Karpas-422 (cell line): Measurements from ENCODE around the gene WDR62. TPM values are rescaled to one million over a fixed set of nuclear protein-coding genes. Genes with fewer than 3 reads are reported as not detected.

Experiments used
- DNase-seq: peaks from one replicate; pipeline ENCODE4 v3.0.0-alpha.2; 2015
- H2AFZ ChIP-seq: fragments of 200-600 bp; sonication (generic); 2 replicates; pipeline ENCODE4 v1.6.1; 2014; ENCODE audit warnings: antibody characterized with exemption, low read length, mixed read lengths
- H3K27ac ChIP-seq: fragments of 200-600 bp; sonication (generic); 2 replicates; pipeline ENCODE4 v1.5.1; 2014; ENCODE audit warnings: mild to moderate bottlenecking, low read length, moderate library complexity
- H3K27me3 ChIP-seq: fragments of 200-600 bp; sonication (generic); 2 replicates; pipeline ENCODE4 v1.6.1; 2014; ENCODE audit warnings: low read length, mixed read lengths
- H3K36me3 ChIP-seq: fragments of 200-600 bp; sonication (generic); 2 replicates; pipeline ENCODE4 v1.6.1; 2014; ENCODE audit warnings: low read length, mixed read lengths; ENCODE audit not compliant: insufficient read depth
- H3K4me1 ChIP-seq: fragments of 200-600 bp; sonication (generic); 2 replicates; pipeline ENCODE4 v1.6.1; 2014; ENCODE audit warnings: mild to moderate bottlenecking, low read length, mixed read lengths
- H3K4me2 ChIP-seq: fragments of 200-600 bp; sonication (generic); 2 replicates; pipeline ENCODE4 v1.6.1; 2014; ENCODE audit warnings: low read length, low read depth, mild to moderate bottlenecking; ENCODE audit not compliant: poor library complexity, severe bottlenecking
- H3K4me3 ChIP-seq: fragments of 200-600 bp; sonication (generic); 2 replicates; pipeline ENCODE4 v1.5.1; 2014; ENCODE audit warnings: mild to moderate bottlenecking, antibody characterized with exemption, low read length, mixed read lengths
- H3K79me2 ChIP-seq: fragments of 200-600 bp; sonication (generic); 2 replicates; pipeline ENCODE4 v1.6.1; 2014; ENCODE audit warnings: mild to moderate bottlenecking, low read length, mixed read lengths
- H3K9ac ChIP-seq: fragments of 200-600 bp; sonication (generic); 2 replicates; pipeline ENCODE4 v1.6.0; 2014; ENCODE audit warnings: low read length
- H3K9me2 ChIP-seq: fragments of 200-600 bp; sonication (generic), shearing (Covaris generic); replicated peaks from 2 replicates; pipeline ENCODE4 v1.6.0; 2014; ENCODE audit warnings: mild to moderate bottlenecking, low read length, moderate library complexity; ENCODE audit not compliant: insufficient read depth
- H3K9me3 ChIP-seq: fragments of 300-700, 200-600 bp; sonication (generic); 2 replicates; pipeline ENCODE4 v1.6.1; 2014; ENCODE audit warnings: low read length, mixed read lengths
- H4K20me1 ChIP-seq: fragments of 200-600 bp; sonication (generic); 2 replicates; pipeline ENCODE4 v1.6.1; 2014; ENCODE audit warnings: mild to moderate bottlenecking, antibody characterized with exemption, low read length, low read depth; ENCODE audit not compliant: insufficient read depth
- total RNA-seq: library from RNA; depleted of rRNA; stranded (reverse); fragments of >200 nt; shearing (Covaris generic); gene quantifications from 2 replicates; pipeline ENCODE4 v1.2.3, GENCODE V29; 2014; ENCODE audit warnings: low replicate concordance; rRNA removed

The WDR62 gene
- total RNA-seq, 1 experiment from 2014 or later = 9.4 TPM

- Histone ChIP-seq H3K4me2 (no peak overlapping the region), H3K36me3 (peaks cover 3% of the 10 kb centered on the region), H3K27me3 (no peaks in the 10 kb centered on the region), H3K9me3 (no peaks in the 10 kb centered on the region), H3K4me3 (no peak overlapping the region), H3K27ac (no peak overlapping the region), H4K20me1 (no peaks in the 10 kb centered on the region), H3K79me2 (no peaks in the 10 kb centered on the region), H3K9me2 (no peaks in the 10 kb centered on the region), H2AFZ (no peak overlapping the region), H3K9ac (no peak overlapping the region), H3K4me1 (no peaks in the 10 kb centered on the region)
- DNase-seq = no peak
Measured at GRCh38 chr19:36150586-36150985, 95.9 kb downstream of the WDR62 start.

- DNase-seq = no peak
- no peaks in the 10 kb centered on the region for H3K79me2 ChIP-seq
Measured at GRCh38 chr19:36151144-36152018, 96.7 kb downstream of the WDR62 start.

DNA sequence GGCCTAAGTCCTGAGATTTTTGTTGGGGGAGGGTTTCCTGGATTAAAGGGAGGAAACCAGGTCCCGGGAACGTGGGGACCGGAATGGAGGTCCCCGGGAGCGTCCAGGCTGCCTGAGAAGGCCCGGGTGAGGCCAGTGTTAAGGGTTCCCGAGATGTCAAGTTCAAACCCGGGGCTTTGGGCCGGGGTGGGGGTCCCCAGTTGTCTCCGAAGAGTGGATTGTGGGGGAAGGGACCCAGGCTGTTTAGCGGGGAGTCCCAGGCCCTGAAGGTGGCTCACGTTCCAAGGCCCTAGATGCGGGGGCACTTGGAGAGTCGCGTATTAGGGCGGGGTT is 97.3 kb downstream of the WDR62 start:
- H3K9me3 ChIP-seq = no peaks in the 10 kb centered on the region
- no peak overlapping the region for H2AFZ ChIP-seq
- no peak overlapping the region for H3K4me3 ChIP-seq
- no peak overlapping the region for H3K9ac ChIP-seq
- no peaks in the 10 kb centered on the region for H3K79me2 ChIP-seq
- H3K27me3 ChIP-seq = no peaks in the 10 kb centered on the region
- H4K20me1 ChIP-seq = no peaks in the 10 kb centered on the region
- H3K4me2 ChIP-seq = no peak overlapping the region
- no peak for DNase-seq
- H3K9me2 ChIP-seq = no peaks in the 10 kb centered on the region
- H3K27ac ChIP-seq = no peak overlapping the region
- H3K36me3 ChIP-seq = no peaks in the 10 kb centered on the region; the same call in 1 of the 2 replicates
- H3K4me1 ChIP-seq = no peaks in the 10 kb centered on the region

More at GRCh38 chr19:36151144-36152018, 96.7 kb downstream of the WDR62 start:
- Histone ChIP-seq H3K27me3 (no peaks in the 10 kb centered on the region), H3K9me2 (no peaks in the 10 kb centered on the region), H3K4me1 (no peaks in the 10 kb centered on the region), H2AFZ (no peak overlapping the region), H3K4me2 (no peak overlapping the region), H3K9me3 (no peaks in the 10 kb centered on the region), H3K27ac (no peak overlapping the region), H3K4me3 (no peak overlapping the region), H4K20me1 (no peaks in the 10 kb centered on the region), H3K9ac (no peak overlapping the region), H3K36me3 (no peaks in the 10 kb centered on the region; the same call in 1 of the 2 replicates)

GRCh38 chr19:36152352-36153091 is 97.8 kb downstream of the WDR62 start, which contains the start of gene COX7A1:
COX7A1 (minus strand) TSS chr19:36152447; CDS start chr19:36152407, 40 bp downstream.
- H3K27ac ChIP-seq = no peak within 1 kb of the TSS
- no peaks in the 10 kb centered on the region for H3K27me3 ChIP-seq
- no peak for DNase-seq
- H3K79me2 ChIP-seq = no peaks in the 10 kb centered on the region
- H3K36me3 ChIP-seq = no peaks in the 10 kb centered on the region; the same call in 1 of the 2 replicates
- H3K9me3 ChIP-seq = no peaks in the 10 kb centered on the region
- H3K9ac ChIP-seq = no peak within 1 kb of the TSS
- no peaks in the 10 kb centered on the region for H3K4me1 ChIP-seq
- no peaks in the 10 kb centered on the region for H4K20me1 ChIP-seq
- H3K4me2 ChIP-seq = no peak within 1 kb of the TSS
- no peaks in the 10 kb centered on the region for H3K9me2 ChIP-seq
- no peak within 1 kb of the TSS for H2AFZ ChIP-seq
- no peak within 1 kb of the TSS for H3K4me3 ChIP-seq

GRCh38 chr19:36153126-36153525 is 98.4 kb downstream of the WDR62 start:
- Histone ChIP-seq H3K9me3 (no peaks in the 10 kb centered on the region), H3K79me2 (no peaks in the 10 kb centered on the region), H3K36me3 (no peaks in the 10 kb centered on the region; the same call in 1 of the 2 replicates), H3K27ac (no peak overlapping the region), H3K9me2 (no peaks in the 10 kb centered on the region), H3K4me3 (no peak overlapping the region), H2AFZ (no peak overlapping the region), H3K4me2 (no peak overlapping the region), H4K20me1 (no peaks in the 10 kb centered on the region), H3K4me1 (no peaks in the 10 kb centered on the region), H3K9ac (no peak overlapping the region), H3K27me3 (no peaks in the 10 kb centered on the region)
- no peak for DNase-seq

Other genes with a start within 250 kb of the WDR62 start
- gene PRODH2, start 242.1 kb upstream of the WDR62 start, total RNA-seq = not detected in 2 replicates
- not detected in 2 replicates for gene NPHS1, start 202.4 kb upstream of the WDR62 start, total RNA-seq
- 0.07 TPM in 1 of 2 replicates, not detected in the other for gene KIRREL2, start 198.0 kb upstream of the WDR62 start, total RNA-seq
- gene APLP1, start 186.3 kb upstream of the WDR62 start, total RNA-seq = 9.9 and 23.8 TPM in 2 replicates
- 7.2 and 17.1 TPM in 2 replicates for gene NFKBID, start 154.4 kb upstream of the WDR62 start, total RNA-seq
- 12.2 and 18.8 TPM in 2 replicates for gene HCST, start 152.4 kb upstream of the WDR62 start, total RNA-seq
- not detected in 2 replicates for gene TYROBP, start 146.6 kb upstream of the WDR62 start, total RNA-seq
- gene LRFN3, start 118.5 kb upstream of the WDR62 start, total RNA-seq = 3.7 and 3.8 TPM in 2 replicates
- gene SDHAF1, start 59.7 kb upstream of the WDR62 start, total RNA-seq = 23.4 and 71.2 TPM in 2 replicates
- 1.2 and 1.8 TPM in 2 replicates for gene SYNE4, start 46.1 kb upstream of the WDR62 start, total RNA-seq
- gene ALKBH6, start 40.7 kb upstream of the WDR62 start, total RNA-seq = 11.1 and 48.4 TPM in 2 replicates
- 0.72 and 1.2 TPM in 2 replicates for gene CLIP3, start 22.0 kb upstream of the WDR62 start, total RNA-seq
- gene THAP8, start 612 bp upstream of the WDR62 start, total RNA-seq = 3.6 and 8.9 TPM in 2 replicates
- 1.6 and 3.1 TPM in 2 replicates for gene OVOL3, start 56.2 kb downstream of the WDR62 start, total RNA-seq
- 175 and 322 TPM in 2 replicates for gene POLR2I, start 60.0 kb downstream of the WDR62 start, total RNA-seq
- 200 and 242 TPM in 2 replicates for gene TBCB, start 60.6 kb downstream of the WDR62 start, total RNA-seq
- 121 and 180 TPM in 2 replicates for gene CAPNS1, start 85.2 kb downstream of the WDR62 start, total RNA-seq
- gene COX7A1, start 97.5 kb downstream of the WDR62 start, total RNA-seq = not detected in 2 replicates
- 1.4 and 5.7 TPM in 2 replicates for gene ZNF565, start 159.8 kb downstream of the WDR62 start, total RNA-seq
- 83.1 and 108 TPM in 2 replicates for gene ZNF146, start 160.2 kb downstream of the WDR62 start, total RNA-seq